Measurements from ENCODE around the gene TUBA8.
"Not testable (repeated sequence)": the region's sequence is repeated elsewhere in the genome, so short reads cannot be mapped to it uniquely, and the experiment has no call there.

The TUBA8 gene

DNA sequence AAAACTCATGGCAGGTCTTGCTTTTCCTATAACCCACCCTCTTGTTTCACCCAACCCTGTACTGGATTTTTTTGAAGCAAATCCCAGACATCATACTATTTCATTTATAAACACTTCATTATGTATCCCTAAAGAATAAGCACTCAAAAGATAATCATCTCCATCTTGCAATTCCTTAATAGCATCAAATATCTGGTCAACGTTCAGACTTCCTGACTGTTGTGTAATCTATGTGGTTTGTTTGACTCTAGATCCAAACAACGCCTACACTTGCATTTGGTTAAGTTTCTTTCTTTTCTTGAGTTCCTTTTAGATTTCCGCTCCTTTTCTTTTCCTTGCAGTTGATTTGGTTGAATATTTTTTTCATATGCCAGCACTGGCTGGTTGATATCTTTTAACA is 61.6 kb downstream of the TUBA8 start:
- intact Hi-C loops (cut with micrococcal nuclease); H3K4me3 Mint-ChIP-seq; H3K27ac Mint-ChIP-seq; H3K9me3 Mint-ChIP-seq; H3K36me3 Mint-ChIP-seq (ENCODE audit: low read depth); H3K27me3 Mint-ChIP-seq: not testable (repeated sequence)
- peaks cover 13% of the 10 kb centered on the region for H3K4me1 Mint-ChIP-seq (ENCODE audit: low read depth)

DNA sequence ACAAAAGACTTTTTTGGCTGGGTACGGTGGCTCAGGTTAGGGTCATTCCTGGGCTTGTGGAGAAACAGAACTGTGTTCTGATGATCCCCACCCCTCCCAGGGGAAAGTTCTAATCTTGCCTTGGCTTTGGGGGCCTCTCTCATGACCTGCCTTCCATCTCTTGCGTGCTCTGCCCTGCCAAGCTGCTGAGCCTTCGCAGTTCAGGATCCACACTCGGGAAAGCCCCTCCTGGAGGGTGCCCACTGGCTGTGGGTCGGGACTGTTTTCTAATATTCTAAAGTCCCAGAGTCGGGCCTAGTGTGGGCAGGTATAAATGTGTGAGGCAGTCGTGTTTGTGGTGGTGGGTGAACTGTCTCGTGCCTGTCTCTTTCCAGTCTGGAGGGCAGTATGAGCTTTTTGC is 62.2 kb downstream of the TUBA8 start:
- not testable (repeated sequence) for H3K9me3 Mint-ChIP-seq, H3K27ac Mint-ChIP-seq, H3K27me3 Mint-ChIP-seq

DNA sequence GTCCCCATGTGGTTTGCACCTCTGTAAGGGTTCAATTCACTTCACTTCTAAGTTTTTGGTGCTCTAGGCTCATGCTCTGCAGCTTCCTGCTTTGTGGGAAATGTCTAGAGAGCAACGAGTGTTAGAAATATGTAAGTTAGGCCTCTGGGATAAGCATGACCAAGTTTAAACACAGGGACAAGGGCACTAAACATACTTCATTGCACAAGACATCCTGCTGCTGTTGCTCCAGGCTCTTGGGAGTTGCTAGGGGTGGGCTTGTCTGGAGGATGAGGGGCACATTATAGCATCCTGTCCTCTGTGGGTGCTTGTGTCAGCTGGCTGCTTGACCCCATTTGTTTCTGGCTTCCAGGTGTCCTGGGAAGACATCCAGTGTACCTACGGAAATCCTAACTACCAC is 62.8 kb downstream of the TUBA8 start:
- H3K27me3 Mint-ChIP-seq; H3K36me3 Mint-ChIP-seq (ENCODE audit: low read depth); H3K4me3 Mint-ChIP-seq; H3K9me3 Mint-ChIP-seq; H3K27ac Mint-ChIP-seq; intact Hi-C loops (cut with micrococcal nuclease): not testable (repeated sequence)
- peaks cover 13% of the 10 kb centered on the region for H3K4me1 Mint-ChIP-seq (ENCODE audit: low read depth)

More for the DNA sequence above, 62.2 kb downstream of the TUBA8 start:
- H3K4me3 Mint-ChIP-seq; intact Hi-C loops (cut with micrococcal nuclease); H3K36me3 Mint-ChIP-seq (ENCODE audit: low read depth): not testable (repeated sequence)
- H3K4me1 Mint-ChIP-seq (ENCODE audit: low read depth) = peaks cover 13% of the 10 kb centered on the region

Measured in dendritic cell treated with granulocyte-macrophage colony-stimulating factor and Interleukin-4, amounts not matched to agents 40 ng/mL and 50 ng/mL, for 4 days (primary cell).